CD4-positive, alpha-beta T cell treated with Interferon gamma for 1 hour (primary cell): ENCODE measurements around the gene C16orf74.
A peak's percentile ranks its signal among the peaks of the same experiment; 100 is the strongest.

ENCODE experiments used
- DNase-seq: peaks from one replicate; pipeline ENCODE4 v3.0.0-alpha.2; 2020

Gene C16orf74

DNA sequence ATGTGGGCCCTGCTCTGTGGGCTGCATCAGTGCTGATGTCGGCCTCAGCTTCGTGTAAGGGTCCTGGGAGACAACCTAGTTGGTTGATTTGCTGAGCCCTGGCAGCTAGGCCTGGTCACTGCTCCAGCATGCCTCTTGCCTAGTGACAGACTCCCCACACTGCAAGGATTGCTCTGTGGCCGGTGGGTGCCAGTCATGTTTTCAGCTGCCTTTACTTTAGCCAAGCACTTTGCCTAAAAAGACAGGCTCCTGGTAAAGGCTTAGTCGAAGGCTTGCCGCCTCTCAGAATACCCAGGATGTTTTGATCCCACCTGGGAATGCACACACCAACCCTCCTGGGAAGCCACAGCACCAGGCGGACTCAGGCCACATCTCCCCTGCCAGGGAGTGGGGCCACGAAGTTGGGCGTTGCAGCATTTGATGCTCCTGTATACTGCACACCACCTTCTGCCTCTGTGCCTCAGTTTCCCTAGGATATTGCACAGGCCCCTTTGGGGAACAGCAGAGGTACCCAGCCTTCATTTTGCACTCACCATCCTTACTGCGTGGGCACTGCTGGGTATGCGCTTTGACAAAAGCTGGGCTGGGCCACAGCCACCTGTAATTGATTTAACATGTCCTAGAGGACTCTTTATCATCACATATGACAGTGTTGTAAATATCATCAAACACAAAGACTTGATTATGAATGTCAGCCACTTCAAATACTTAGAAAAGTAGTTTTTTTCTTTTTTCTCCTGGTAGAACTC, 82.0 kb downstream of the C16orf74 start:
- no peak for DNase-seq

GRCh38 chr16:85667841-85668413, 83.0 kb downstream of the C16orf74 start:
- no peak for DNase-seq

- no peak for DNase-seq
Measured at GRCh38 chr16:85667261-85667660, 83.6 kb downstream of the C16orf74 start.

- no peak for DNase-seq
Measured at GRCh38 chr16:85665929-85666328, 85.0 kb downstream of the C16orf74 start.

GRCh38 chr16:85665373-85665740, 85.5 kb downstream of the C16orf74 start:
- no peak for DNase-seq

DNA sequence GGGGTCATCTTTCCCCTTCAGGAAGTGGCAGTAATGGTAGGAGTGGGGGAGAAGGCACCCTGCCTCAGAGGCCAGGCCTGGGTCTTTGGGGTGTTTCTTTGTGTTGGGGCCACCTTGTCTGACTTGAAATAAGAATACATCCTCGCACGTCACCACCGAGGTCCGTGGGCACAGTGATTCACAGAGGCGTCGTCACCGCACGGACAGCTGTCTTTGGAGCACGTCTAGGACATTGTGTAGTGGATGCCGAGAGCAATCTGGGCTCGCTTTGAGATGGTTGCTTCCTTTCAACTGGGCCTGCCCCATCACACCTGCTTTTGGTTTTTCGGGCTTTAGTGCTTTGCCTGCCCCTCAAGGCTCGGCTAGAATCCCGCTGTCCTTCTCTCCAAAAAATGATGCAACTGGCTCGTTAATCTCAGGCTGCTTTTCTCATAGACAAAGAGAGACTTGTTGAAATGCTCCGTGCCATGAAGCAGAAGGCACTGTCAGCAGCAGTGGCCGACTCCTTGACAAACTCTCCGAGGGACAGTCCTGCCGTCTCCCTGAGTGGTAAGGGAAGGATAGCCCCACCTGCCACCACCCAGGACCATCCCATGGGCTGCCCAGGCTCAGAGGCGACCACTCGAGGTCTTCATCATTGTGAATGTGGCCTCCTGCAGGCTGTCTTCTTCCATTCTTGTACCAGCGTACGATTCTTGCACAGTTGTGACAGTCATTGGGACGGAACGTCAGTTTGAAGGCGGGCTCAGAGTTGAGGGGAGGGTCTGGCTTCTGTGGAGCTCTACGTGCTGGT, 86.1 kb downstream of the C16orf74 start:
- DNase-seq = no peak

DNA sequence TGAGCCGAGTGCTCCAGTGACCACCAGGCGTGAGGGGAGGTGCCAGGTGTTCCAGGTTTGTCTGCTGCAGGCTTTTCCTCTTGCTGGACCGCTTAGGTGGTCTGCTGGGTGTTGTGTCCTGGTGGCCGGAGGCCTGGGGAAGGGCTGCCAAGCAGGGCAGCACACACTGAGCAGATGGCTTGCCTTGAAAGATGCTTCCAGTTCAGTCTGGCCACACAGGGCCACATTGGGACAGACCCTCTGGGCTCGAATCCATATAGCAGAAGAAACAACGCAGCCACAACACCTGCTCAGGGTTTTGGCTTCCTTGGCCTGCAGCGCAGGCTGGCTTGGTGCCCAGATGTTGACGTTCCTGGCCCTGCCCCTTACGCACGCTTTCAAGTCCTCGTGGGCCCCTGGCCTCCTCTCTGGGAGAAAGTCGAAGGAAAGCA, 87.0 kb downstream of the C16orf74 start:
- DNase-seq = no peak

GRCh38 chr16:85662976-85663830, 87.7 kb downstream of the C16orf74 start:
- no peak for DNase-seq

DNA sequence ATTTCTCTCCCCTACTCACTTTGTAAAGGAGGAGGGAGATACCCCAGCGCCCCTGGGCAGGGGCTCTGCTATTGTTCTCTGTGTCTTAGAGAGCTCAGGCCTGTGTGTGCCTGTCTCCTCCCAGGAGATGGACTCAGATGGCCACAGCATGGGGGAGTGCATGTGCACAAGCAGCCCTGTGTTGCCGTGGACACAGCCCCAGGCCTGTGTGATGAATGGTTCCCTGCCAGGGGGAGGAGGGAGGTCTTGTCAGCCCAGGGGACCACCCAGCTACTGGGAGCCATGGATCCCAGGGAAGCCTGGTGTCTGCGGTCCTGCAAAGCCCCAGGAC, 88.4 kb downstream of the C16orf74 start:
- DNase-seq = no peak

- no peak for DNase-seq
Measured at GRCh38 chr16:85661740-85662481, 89.0 kb downstream of the C16orf74 start.

DNA sequence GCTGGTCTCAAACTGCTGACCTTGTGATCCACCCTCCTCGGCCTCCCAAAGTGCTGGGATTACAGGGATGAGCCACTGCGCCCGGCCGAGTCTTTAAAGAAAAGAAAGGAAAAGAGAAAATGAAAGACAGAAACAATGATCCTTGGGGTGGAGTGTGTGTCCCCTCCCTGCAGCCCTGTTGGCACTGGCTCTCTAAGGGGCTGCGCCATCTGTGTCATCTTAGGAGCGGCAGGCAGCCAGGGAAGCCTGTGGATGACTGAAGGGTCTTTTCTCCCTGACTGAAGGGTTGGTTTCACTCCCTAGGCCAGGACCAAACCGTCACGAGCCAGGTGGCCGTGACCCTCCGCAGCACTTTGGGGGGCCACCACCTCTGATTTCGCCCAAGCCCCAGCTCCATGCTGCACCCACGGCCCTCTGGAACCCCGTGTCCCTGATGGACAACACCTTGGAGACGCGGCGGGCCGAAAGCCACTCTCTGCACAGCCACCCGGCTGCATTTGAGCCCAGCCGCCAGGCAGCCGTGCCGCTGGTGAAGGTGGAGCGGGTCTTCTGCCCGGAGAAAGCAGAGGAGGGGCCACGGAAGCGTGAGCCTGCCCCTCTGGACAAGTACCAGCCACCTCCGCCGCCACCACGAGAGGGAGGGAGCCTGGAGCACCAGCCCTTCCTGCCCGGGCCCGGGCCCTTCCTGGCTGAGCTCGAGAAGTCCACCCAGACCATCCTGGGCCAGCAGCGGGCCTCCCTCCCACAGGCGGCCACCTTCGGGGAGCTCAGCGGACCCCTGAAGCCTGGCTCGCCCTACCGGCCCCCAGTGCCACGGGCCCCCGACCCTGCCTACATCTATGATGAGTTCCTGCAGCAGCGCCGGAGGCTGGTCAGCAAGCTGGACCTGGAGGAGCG, 89.8 kb downstream of the C16orf74 start:
- no peak for DNase-seq

- peak; percentile 49 for DNase-seq
Measured at GRCh38 chr16:85659805-85660511, 90.9 kb downstream of the C16orf74 start.

DNA sequence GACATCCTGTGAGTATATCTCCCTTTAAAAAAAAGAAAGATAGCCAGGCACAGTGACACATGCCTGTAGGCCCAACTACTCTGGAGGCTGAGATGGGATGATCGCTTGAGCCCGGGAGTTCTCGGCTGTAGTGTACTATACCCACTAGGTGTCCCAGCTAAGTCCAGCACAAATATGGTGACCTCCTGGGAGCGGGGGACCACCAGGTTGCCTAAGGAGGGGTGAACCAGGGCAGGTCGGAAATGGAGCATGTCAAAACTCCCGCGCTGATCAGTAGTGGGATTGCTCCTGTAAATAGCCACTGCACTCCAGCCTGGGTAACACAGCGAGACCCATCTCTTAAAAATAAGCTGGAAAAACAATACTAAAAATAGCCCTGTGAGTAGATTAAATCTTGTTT, 91.6 kb downstream of the C16orf74 start:
- no peak for DNase-seq

DNA sequence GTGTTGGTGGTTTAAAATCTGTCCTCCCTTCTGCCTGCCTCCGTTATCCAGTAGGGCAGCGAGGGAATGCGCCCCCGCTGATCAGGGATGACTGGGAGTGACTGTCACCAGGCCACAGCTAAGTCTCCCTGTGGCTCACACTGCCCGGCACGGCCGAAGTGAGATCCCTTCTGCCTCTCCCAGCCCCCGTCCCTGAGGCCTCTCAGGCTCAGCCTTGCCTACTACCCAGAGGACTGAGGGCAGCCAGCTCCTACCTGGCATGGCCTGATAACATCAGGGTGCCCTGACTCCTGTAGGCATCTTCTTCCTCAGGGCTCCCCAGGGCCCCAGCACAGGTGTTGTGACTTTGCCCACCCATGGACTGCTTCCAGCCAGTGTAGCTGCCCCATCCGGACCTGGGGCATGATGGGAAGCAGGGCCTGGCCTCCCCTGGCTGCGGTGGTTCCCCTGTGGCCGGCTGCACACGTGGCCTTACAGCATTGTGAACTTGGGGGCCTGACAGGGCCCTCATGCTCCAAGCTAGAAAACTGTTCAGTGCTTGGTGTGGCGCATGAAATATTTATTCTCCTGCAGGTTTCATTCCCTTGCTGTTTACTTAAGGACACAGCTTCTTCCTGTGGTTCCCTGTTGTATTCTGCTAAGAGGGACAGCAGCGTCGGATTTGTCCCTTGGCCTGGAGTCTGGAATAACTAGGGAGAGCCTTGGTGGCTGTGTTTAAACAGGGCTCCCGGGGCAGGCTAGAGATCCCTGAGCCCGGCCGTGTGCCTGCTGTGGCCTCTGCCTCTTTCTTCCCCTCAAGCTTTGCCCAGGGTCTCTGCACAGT, 92.2 kb downstream of the C16orf74 start:
- no peak for DNase-seq

DNA sequence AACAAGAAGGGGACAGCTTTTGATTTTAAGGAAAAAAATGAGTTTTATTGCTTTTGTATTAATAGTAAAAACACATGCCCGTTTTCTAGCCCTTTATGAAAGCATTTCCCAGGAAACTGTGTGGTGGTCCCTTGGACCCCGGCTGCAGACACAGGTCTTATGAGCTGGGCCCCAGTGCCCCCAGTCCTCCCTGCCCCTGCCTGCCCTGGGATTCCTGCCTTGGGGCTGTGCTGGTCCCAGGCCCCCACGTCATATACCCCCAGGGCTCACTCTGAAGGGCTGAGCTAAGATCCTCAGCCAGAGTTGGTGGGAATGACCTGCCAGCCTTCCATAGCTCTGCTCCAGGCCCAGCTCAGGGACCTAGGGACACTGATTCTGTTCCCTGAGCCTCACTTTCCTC, 92.9 kb downstream of the C16orf74 start:
- DNase-seq = no peak
